Tibial nerve (tissue), 4 donors: Measurements from ENCODE around the gene CCDC18.
"Not testable (repeated sequence)": the region's sequence is repeated elsewhere in the genome, so short reads cannot be mapped to it uniquely, and the experiment has no call there.

Experiments
- CTCF ChIP-seq, 5 experiments: fragments of 200-600 bp in 3 of 5; fragments of 450-650 bp in 2 of 5; sonication (generic) in 3 of 5; IDR thresholded peaks; one replicate each; pipeline ENCODE4 v1.5.1; 2016 to 2019; ENCODE audit warnings: antibody characterized with exemption in 5 of 5, mild to moderate bottlenecking in 3 of 5, moderate library complexity in 2 of 5
- EP300 ChIP-seq, 2 donors: sonication (generic); formaldehyde crosslinking; IDR thresholded peaks; one replicate each; pipeline ENCODE4 v1.6.1; 2017; ENCODE audit warnings: antibody characterized with exemption in 2 of 2, mild to moderate bottlenecking in 1 of 2
- POLR2A ChIP-seq, 2 donors: fragments of 450-650 bp; IDR thresholded peaks; one replicate each; pipeline ENCODE4 v1.6.1; 2017; ENCODE audit warnings: antibody characterized with exemption in 2 of 2, mild to moderate bottlenecking in 2 of 2, moderate library complexity in 2 of 2

DNA sequence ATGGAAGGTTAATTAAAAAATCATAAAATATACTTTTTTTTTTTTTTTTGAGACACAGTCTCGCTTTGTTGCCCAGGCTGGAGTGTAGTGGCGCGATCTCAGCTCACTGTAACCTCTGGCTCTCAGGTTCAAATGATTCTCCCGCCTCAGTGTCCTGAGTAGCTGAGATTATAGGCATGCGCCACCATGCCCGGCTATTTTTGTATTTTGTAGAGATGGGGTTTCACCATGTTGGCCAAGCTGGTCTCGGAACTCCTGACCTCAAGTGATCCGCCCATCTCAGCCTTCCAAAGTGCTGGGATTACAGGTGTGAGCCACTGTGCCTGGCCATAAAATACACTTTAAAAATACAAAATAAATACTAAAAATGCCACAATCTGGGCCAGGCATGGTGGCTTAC lies 17.2 kb upstream of the CCDC18 start:
- not testable (repeated sequence) for TF ChIP-seq POLR2A, CTCF, EP300 (IDR thresholded peaks at IDR 0.05)
